PFSK-1 (cell line): Measurements from ENCODE around the gene UMODL1.

Experiments
- FOXP2 ChIP-seq: optimal IDR thresholded peaks from 2 replicates; pipeline ENCODE3; 2011; ENCODE audit warnings: borderline replicate concordance, control low read depth, inconsistent platforms; ENCODE audit not compliant: insufficient read depth; ENCODE audit errors: extremely low read length, extremely low read depth
- POLR2AphosphoS5 ChIP-seq: IDR thresholded peaks from 2 replicates; pipeline ENCODE4 v1.6.1; 2012; ENCODE audit warnings: low read depth, mild to moderate bottlenecking, control low read depth, low read length, moderate library complexity
- REST ChIP-seq, 2 experiments: IDR thresholded peaks; 2 replicates each; pipeline versions ENCODE4 v1.6.1 to v1.8.0; 2011 to 2012; ENCODE audit warnings: low read depth in 2 of 2, low read length in 2 of 2, control low read depth in 1 of 2, inconsistent platforms in 1 of 2, mild to moderate bottlenecking in 1 of 2, moderate library complexity in 1 of 2; ENCODE audit not compliant: insufficient read depth in 1 of 2
- SIN3A ChIP-seq: IDR thresholded peaks from 2 replicates; pipeline ENCODE4 v1.6.1; 2012; ENCODE audit warnings: mild to moderate bottlenecking, low read length, moderate library complexity, borderline replicate concordance; ENCODE audit not compliant: insufficient read depth
- TAF1 ChIP-seq: IDR thresholded peaks from 2 replicates; pipeline ENCODE4 v1.6.1; 2012; ENCODE audit warnings: low read length, control low read depth, borderline replicate concordance; ENCODE audit not compliant: insufficient read depth

Gene UMODL1

DNA sequence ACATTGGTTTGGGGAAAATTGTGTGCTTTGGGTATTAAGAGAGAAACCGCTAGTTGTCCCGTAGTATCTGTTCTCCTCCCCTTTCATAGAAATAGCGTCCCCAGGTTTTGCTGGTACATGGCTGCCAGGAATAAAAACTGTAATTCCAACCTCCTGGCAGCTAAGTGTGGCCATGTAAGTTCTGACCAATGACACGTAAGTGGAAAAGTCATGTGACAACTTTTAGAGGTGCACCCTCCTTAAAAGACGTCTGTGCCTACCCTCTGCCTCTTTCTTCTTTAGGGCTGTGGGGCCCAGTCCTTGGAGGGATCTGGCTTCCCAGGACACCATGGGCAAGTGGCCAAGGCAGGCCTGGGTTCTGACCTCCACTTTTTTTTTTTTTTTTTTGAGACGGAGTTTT lies 59.3 kb downstream of the UMODL1 start:
- no peak for TF ChIP-seq FOXP2
- TF ChIP-seq SIN3A = no peak
- TF ChIP-seq TAF1 = no peak
- TF ChIP-seq REST (IDR thresholded peaks at IDR 0.05; ENCODE audit: insufficient read depth in 1 of 2, low read depth in 2 of 2, low read length in 2 of 2) = no peak
- no peak for TF ChIP-seq POLR2AphosphoS5

GRCh38 chr21:42132183-42132582 lies 61.1 kb downstream of the UMODL1 start:
- TF ChIP-seq TAF1 (no peak), POLR2AphosphoS5 (no peak), SIN3A (no peak), REST (IDR thresholded peaks at IDR 0.05; ENCODE audit: insufficient read depth in 1 of 2, low read depth in 2 of 2, low read length in 2 of 2) (no peak), FOXP2 (no peak)

DNA sequence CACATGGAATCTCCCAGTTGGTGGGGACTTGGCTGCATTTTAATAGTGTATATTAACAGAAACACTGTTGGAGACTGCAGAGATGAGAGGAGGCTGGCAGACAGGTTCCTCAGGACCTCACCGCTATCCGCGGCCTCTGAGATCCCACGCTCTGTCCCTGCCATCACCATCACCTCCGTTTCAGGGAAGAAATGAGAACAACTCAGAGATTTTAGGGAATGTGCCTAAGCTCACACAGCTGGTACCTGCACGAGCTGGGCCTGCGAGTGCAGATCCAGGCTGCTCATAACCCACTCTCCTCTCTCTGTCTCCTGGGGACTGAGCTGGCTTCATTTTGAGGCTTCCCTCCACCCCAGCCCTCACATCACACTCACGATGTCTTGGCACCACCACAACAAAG lies 62.0 kb downstream of the UMODL1 start:
- TF ChIP-seq POLR2AphosphoS5 (no peak), TAF1 (no peak), FOXP2 (no peak), REST (IDR thresholded peaks at IDR 0.05; ENCODE audit: insufficient read depth in 1 of 2, low read depth in 2 of 2, low read length in 2 of 2) (no peak), SIN3A (no peak)

DNA sequence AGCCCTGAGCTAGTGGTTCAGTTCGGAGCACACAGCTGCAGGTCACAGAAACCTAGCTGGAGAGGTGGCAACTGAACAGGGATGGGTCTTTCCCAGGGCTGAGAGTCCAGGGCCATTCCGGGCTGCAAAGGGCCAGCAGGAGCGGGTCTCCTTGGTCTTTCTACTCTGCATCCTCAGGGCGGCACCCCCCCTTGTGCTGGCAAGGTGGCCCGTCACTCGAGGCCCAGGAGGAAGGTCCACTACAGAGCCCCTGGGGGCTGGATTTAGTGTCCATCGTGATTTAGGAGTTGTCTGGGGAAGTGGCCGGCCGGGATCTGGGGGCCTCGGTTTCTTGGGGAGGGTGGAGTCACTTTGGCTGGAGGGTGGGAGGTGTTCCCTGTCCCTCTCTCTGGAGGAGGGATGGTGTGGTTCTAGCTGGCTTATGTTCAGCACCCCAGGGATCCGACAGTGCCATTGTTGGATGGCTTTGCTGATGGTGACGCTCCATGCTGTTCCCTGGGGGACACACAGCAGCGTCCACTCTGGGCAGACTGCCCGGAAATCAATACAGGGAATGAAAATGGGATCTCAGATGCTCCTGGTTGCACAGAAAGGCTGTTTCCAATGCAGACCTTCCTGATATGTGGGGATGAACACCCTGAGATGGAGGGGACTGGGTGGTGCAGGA lies 64.4 kb downstream of the UMODL1 start:
- TF ChIP-seq TAF1 (no peak), SIN3A (no peak), POLR2AphosphoS5 (no peak), FOXP2 (no peak), REST (IDR thresholded peaks at IDR 0.05; ENCODE audit: insufficient read depth in 1 of 2, low read depth in 2 of 2, low read length in 2 of 2) (no peak)
